ENCODE results near the gene OGT. TPM values are rescaled to one million over a fixed set of nuclear protein-coding genes. Genes with fewer than 3 reads are reported as not detected.

The OGT gene
- polyA plus RNA-seq, 2 of the 4 experiments (the other 2 are of a cell fraction): 42.7 to 290 TPM

DNA sequence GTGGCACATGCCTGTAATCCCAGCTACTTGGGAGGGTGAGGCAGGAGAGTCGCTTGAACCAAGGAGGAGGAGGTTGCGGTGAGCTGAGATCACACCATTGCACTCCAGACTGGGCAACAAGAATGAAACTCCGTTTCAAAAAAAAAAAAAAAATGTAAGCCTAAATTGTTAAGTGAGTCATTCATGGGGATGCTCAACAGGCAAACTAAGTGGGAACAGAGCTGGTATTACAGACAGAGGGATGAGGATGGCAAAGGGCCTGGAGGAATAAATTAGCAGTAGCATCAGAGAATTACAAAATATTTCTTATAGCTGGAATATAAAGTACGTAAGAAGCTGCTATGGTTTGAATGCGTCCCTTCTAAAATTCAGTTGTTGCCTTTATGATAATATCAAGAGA is 43.4 kb upstream of the OGT start:
- ChIA-PET POLR2A (no interaction called here), CTCF (interaction anchor here (0.6 to 0.7 kb wide), 2 partner anchors 27 to 1786 kb away, joined by 3 read pairs; no protein-coding TSS in a partner anchor)
- no peak for ATAC-seq
- H3K27ac ChIP-seq: no peak overlapping the region
- TF ChIP-seq MYC (IDR thresholded peaks at IDR 0.05; ENCODE audit: borderline replicate concordance, low read length) (no peak), EHMT2 (IDR thresholded peaks at IDR 0.05; ENCODE audit: low read depth) (no peak), EP300 (IDR thresholded peaks at IDR 0.05) (no peak), MAFK (IDR thresholded peaks at IDR 0.05; ENCODE audit: partially characterized antibody) (no peak), POLR2A (IDR thresholded peaks at IDR 0.05; ENCODE audit: low read length) (no peak), SREBF2 (IDR thresholded peaks at IDR 0.05) (no peak), ZFP36 (IDR thresholded peaks at IDR 0.05; ENCODE audit: borderline replicate concordance, partially characterized antibody) (no peak), CBX2 (IDR thresholded peaks at IDR 0.05; ENCODE audit: borderline replicate concordance, low read depth) (no peak), FOSB (CRISPR knock-in tag; IDR thresholded peaks at IDR 0.05) (no peak), TP53 (CRISPR knock-in tag; IDR thresholded peaks at IDR 0.05) (no peak)
- TF ChIP-seq, protein P1, sequence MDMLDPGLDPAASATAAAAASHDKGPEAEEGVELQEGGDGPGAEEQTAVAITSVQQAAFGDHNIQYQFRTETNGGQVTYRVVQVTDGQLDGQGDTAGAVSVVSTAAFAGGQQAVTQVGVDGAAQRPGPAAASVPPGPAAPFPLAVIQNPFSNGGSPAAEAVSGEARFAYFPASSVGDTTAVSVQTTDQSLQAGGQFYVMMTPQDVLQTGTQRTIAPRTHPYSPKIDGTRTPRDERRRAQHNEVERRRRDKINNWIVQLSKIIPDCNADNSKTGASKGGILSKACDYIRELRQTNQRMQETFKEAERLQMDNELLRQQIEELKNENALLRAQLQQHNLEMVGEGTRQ (IDR thresholded peaks at IDR 0.05): no peak
- TF ChIP-seq, protein P2, sequence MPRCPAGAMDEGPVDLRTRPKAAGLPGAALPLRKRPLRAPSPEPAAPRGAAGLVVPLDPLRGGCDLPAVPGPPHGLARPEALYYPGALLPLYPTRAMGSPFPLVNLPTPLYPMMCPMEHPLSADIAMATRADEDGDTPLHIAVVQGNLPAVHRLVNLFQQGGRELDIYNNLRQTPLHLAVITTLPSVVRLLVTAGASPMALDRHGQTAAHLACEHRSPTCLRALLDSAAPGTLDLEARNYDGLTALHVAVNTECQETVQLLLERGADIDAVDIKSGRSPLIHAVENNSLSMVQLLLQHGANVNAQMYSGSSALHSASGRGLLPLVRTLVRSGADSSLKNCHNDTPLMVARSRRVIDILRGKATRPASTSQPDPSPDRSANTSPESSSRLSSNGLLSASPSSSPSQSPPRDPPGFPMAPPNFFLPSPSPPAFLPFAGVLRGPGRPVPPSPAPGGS (IDR thresholded peaks at IDR 0.05): no peak
- TF ChIP-seq, protein P3, sequence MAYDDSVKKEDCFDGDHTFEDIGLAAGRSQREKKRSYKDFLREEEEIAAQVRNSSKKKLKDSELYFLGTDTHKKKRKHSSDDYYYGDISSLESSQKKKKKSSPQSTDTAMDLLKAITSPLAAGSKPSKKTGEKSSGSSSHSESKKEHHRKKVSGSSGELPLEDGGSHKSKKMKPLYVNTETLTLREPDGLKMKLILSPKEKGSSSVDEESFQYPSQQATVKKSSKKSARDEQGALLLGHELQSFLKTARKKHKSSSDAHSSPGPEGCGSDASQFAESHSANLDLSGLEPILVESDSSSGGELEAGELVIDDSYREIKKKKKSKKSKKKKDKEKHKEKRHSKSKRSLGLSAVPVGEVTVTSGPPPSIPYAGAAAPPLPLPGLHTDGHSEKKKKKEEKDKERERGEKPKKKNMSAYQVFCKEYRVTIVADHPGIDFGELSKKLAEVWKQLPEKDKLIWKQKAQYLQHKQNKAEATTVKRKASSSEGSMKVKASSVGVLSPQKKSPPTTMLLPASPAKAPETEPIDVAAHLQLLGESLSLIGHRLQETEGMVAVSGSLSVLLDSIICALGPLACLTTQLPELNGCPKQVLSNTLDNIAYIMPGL (CRISPR knock-in tag; IDR thresholded peaks at IDR 0.05; ENCODE audit: borderline replicate concordance): no peak
- 82% methylated on average over 5 of the region's 5 CpGs for WGBS (ENCODE audit: missing lambda C conversion rate)
- 0 out of 3 replicates have a peak, but pooled peaks cover 3% of the 10 kb centered on the region for H3K4me1 ChIP-seq
- DNase-seq (ENCODE audit: low read depth in 1 of 2, low spot score in 1 of 2): no peak
- no peaks in the 10 kb centered on the region for H3K9me3 ChIP-seq
- FAIRE-seq: no peak
- no peak overlapping the region for H3K4me2 ChIP-seq
- H3K4me3 ChIP-seq: no peak overlapping the region

DNA sequence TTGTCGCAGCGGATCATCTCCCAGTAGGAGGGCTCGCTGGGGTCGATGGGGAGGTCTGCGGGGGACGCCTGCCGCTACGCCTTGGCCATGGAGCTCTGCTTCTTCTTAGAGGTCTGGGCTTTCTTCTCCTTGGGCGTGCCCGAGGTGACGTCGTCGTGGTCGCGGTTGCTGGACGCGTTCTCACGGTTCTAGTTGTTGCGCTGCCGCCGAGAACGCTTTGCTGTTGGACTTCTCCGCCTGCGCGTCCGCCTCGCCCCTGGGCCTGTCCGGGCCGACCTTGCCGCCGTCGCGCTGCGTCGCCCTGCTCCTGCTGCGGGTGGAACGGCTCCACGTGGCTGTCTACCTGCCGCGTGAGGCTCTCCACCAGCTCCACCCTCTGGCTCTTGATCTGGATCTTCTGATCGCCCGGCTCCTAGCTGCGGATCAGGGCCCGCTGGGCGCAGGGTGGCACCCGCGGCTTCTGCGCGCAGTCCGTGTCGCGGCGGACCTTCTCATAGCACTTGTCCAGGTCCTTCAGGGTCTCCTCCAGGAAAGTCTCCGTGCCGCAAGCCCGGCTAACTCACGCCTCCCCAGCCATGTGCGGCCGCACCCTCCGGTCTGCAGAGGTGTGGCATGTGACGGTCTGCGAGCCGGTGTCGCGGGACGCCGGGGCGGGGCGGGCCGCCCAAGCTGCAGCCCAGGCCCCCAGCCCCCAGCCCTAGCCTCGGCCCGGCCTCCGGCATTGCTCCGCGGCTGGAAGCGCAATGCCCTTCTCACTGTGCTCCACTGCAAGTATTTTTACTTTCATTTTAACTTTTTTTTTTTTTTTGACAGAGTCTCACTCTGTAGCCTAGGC is 40.5 kb upstream of the OGT start:
- H3K4me2 ChIP-seq: peak overlapping the region; percentile 91

More for the DNA sequence above, 40.5 kb upstream of the OGT start:
- WGBS (ENCODE audit: missing lambda C conversion rate): 13% methylated on average over 25 of the region's 76 CpGs
- ChIA-PET CTCF (interaction anchor here (2.1 kb wide), 1 partner anchor 50 kb away, joined by 5 read pairs; no protein-coding TSS in a partner anchor), POLR2A (interaction anchor here (1.4 kb wide), 1 partner anchor 40 kb away, joined by 5 read pairs; the partner anchor contains the start of gene OGT)
- peak overlapping the region; percentile 43 for H3K4me3 ChIP-seq
- TF ChIP-seq, protein P1 (IDR thresholded peaks at IDR 0.05): peak; percentile 18; the same call in 1 of the 2 replicates
- TF ChIP-seq, protein P4, sequence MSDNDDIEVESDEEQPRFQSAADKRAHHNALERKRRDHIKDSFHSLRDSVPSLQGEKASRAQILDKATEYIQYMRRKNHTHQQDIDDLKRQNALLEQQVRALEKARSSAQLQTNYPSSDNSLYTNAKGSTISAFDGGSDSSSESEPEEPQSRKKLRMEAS (IDR thresholded peaks at IDR 0.05): peak; percentile 94
- 0 out of 2 replicates have a peak, but pooled peaks have one; percentile 7 for TF ChIP-seq POLR2A (IDR thresholded peaks at IDR 0.05; ENCODE audit: low read length)
- TF ChIP-seq HOXB5 (CRISPR knock-in tag; IDR thresholded peaks at IDR 0.05): 0 out of 2 replicates have a peak, but pooled peaks have one; percentile 60
- 0 out of 2 replicates have a peak, but pooled peaks have one; percentile 48 for TF ChIP-seq HOXB13 (CRISPR knock-in tag; IDR thresholded peaks at IDR 0.05; ENCODE audit: low read depth)
- no peak for TF ChIP-seq JUNB (IDR thresholded peaks at IDR 0.05)
- TF ChIP-seq MAZ (IDR thresholded peaks at IDR 0.05; ENCODE audit: borderline replicate concordance, low read depth, low read length): no peak
- TF ChIP-seq KDM5A (IDR thresholded peaks at IDR 0.05): no peak
- TF ChIP-seq RNF2 (IDR thresholded peaks at IDR 0.05; ENCODE audit: borderline replicate concordance, low read depth): no peak
- TF ChIP-seq, protein P5, sequence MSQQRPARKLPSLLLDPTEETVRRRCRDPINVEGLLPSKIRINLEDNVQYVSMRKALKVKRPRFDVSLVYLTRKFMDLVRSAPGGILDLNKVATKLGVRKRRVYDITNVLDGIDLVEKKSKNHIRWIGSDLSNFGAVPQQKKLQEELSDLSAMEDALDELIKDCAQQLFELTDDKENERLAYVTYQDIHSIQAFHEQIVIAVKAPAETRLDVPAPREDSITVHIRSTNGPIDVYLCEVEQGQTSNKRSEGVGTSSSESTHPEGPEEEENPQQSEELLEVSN (IDR thresholded peaks at IDR 0.05; ENCODE audit: borderline replicate concordance, low read depth): peak; percentile 92
- TF ChIP-seq ESRRA (IDR thresholded peaks at IDR 0.05; ENCODE audit: borderline replicate concordance, low read length): no peak
- TF ChIP-seq TP53 (CRISPR knock-in tag; IDR thresholded peaks at IDR 0.05): no peak
- TF ChIP-seq RCOR1 (IDR thresholded peaks at IDR 0.05; ENCODE audit: low read depth, low read length): no peak
- peak; percentile 73; the same call in 1 of the 2 replicates for TF ChIP-seq MYC (IDR thresholded peaks at IDR 0.05; ENCODE audit: borderline replicate concordance, low read length)
- TF ChIP-seq RAD21 (conservative IDR thresholded peaks at IDR 0.05 in 1 of 2, IDR thresholded peaks at IDR 0.05 in 1 of 2): no peak
- H3K4me1 ChIP-seq: 0 out of 3 replicates have a peak, but pooled peaks cover 3% of the 10 kb centered on the region
- H3K27ac ChIP-seq: peak overlapping the region; percentile 43 to 87; a peak in 5 of 6 replicates
- no peaks in the 10 kb centered on the region for H3K9me3 ChIP-seq
- DNase-seq (ENCODE audit: low read depth in 1 of 2, low spot score in 1 of 2) (peak; percentile 50 to 53), FAIRE-seq (no peak), ATAC-seq (peak; percentile 87 to 95)

Measured in A549 (cell line).